NB4 (cell line): ENCODE data around the gene MYOM1.
"Not testable (repeated sequence)": the region's sequence is repeated elsewhere in the genome, so short reads cannot be mapped to it uniquely, and the experiment has no call there.

Experiments used
- CTCF ChIP-seq: IDR thresholded peaks from one replicate; pipeline ENCODE4 v1.5.1; 2012; ENCODE audit warnings: low read depth, low read length
- MAX ChIP-seq: IDR thresholded peaks from 2 replicates; pipeline ENCODE4 v1.6.1; 2011; ENCODE audit warnings: low read depth, low read length
- MYC ChIP-seq: IDR thresholded peaks from 2 replicates; pipeline ENCODE4 v1.6.1; 2011; ENCODE audit warnings: low read depth, low read length
- POLR2A ChIP-seq: IDR thresholded peaks from 2 replicates; pipeline ENCODE4 v1.6.1; 2011; ENCODE audit warnings: mild to moderate bottlenecking; ENCODE audit not compliant: insufficient read length; ENCODE audit errors: extremely low read depth

- not testable (repeated sequence) for TF ChIP-seq CTCF, POLR2A, MAX, MYC
These were observed 196.2 kb downstream of the MYOM1 start for GRCh38 chr18:3023603-3024002.
